Measurements from ENCODE around the gene LINS1.
"Not testable (repeated sequence)": the region's sequence is repeated elsewhere in the genome, so short reads cannot be mapped to it uniquely, and the experiment has no call there.

Gene LINS1

GRCh38 chr15:100602823-100603393, 924 bp upstream of the LINS1 start:
- DNase-seq (ENCODE audit: low spot score), result no peak

GRCh38 chr15:100601617-100602063, 344 bp downstream of the LINS1 start:
- no peak for DNase-seq (ENCODE audit: low spot score)

GRCh38 chr15:100601163-100601562, 821 bp downstream of the LINS1 start:
- DNase-seq (ENCODE audit: low spot score), result no peak

GRCh38 chr15:100598655-100599054, 3.3 kb downstream of the LINS1 start:
- DNase-seq (ENCODE audit: low spot score), result no peak

- DNase-seq (ENCODE audit: low spot score), result no peak
These were observed 4.1 kb downstream of the LINS1 start for GRCh38 chr15:100597862-100598261.

- DNase-seq (ENCODE audit: low spot score), result no peak
These were observed 5.2 kb downstream of the LINS1 start for GRCh38 chr15:100596792-100597191.

GRCh38 chr15:100595964-100596363, 6.0 kb downstream of the LINS1 start:
- no peak for DNase-seq (ENCODE audit: low spot score)

- no peak for DNase-seq (ENCODE audit: low spot score)
These were observed 8.6 kb downstream of the LINS1 start for GRCh38 chr15:100593431-100593830.

GRCh38 chr15:100592898-100593297, 9.1 kb downstream of the LINS1 start:
- DNase-seq (ENCODE audit: low spot score), result no peak

GRCh38 chr15:100591835-100592234, 10.1 kb downstream of the LINS1 start:
- no peak for DNase-seq (ENCODE audit: low spot score)

- DNase-seq (ENCODE audit: low spot score), result not testable (repeated sequence)
These were observed 10.8 kb downstream of the LINS1 start for GRCh38 chr15:100591163-100591562.

- DNase-seq (ENCODE audit: low spot score), result no peak
These were observed 13.2 kb downstream of the LINS1 start for GRCh38 chr15:100588638-100589242.

GRCh38 chr15:100580414-100580813, 21.6 kb downstream of the LINS1 start:
- DNase-seq (ENCODE audit: low spot score), result no peak

GRCh38 chr15:100573526-100573925, 28.5 kb downstream of the LINS1 start:
- DNase-seq (ENCODE audit: low spot score), result no peak

GRCh38 chr15:100572362-100572983, 29.5 kb downstream of the LINS1 start:
- DNase-seq (ENCODE audit: low spot score), result no peak

GRCh38 chr15:100571592-100572167, 30.3 kb downstream of the LINS1 start:
- DNase-seq (ENCODE audit: low spot score), result no peak

- no peak for DNase-seq (ENCODE audit: low spot score)
These were observed 31.2 kb downstream of the LINS1 start for GRCh38 chr15:100570735-100571313.

GRCh38 chr15:100570275-100570674, 31.7 kb downstream of the LINS1 start:
- DNase-seq (ENCODE audit: low spot score), result no peak

GRCh38 chr15:100569391-100569790, 32.6 kb downstream of the LINS1 start:
- no peak for DNase-seq (ENCODE audit: low spot score)

- no peak for DNase-seq (ENCODE audit: low spot score)
These were observed 34.9 kb downstream of the LINS1 start for GRCh38 chr15:100566850-100567628.

GRCh38 chr15:100565591-100565990, 36.4 kb downstream of the LINS1 start:
- DNase-seq (ENCODE audit: low spot score), result no peak

- no peak for DNase-seq (ENCODE audit: low spot score)
These were observed 41.7 kb downstream of the LINS1 start for GRCh38 chr15:100560323-100560722.
